ENCODE data around the gene TMCC1.
"Not testable (repeated sequence)": the region's sequence is repeated elsewhere in the genome, so short reads cannot be mapped to it uniquely, and the experiment has no call there.

Gene TMCC1

DNA sequence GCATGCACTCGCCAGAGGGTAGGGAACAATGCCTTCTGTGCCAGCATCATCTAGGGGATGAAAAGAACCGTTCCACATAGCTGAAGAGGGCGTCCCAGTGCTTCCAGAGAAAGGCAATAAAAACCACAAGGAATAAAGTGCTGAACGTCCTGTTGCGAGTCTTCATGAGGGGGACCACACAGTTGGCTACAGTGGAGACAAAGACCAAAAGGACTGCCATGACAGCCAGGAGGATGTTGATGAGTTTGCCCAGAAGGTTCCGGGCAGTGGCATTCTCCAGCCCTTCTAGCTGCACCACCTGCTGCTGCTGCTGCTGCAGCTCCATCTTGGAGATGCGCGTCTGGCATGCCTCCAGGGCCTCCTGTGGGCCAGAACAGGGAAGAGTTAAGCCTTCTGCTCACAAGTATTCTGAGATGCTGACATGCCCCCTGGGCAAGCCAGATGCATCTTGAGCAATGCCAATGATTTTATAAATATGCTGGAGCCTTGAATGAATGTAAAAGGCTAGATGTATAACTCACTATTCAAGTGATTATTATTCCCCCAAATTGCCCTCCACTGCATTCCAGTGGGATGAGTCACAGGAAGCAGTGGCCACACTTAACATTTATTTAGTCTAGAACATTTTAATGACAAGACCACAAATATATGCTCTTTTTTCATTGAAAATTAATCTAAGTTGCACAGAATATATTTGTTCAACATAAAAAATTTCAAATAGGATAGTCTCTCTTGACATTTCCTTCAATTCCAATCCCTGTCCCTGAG, 241.9 kb downstream of the TMCC1 start:
- no peak for DNase-seq (ENCODE audit: low read depth, low spot score)

DNA sequence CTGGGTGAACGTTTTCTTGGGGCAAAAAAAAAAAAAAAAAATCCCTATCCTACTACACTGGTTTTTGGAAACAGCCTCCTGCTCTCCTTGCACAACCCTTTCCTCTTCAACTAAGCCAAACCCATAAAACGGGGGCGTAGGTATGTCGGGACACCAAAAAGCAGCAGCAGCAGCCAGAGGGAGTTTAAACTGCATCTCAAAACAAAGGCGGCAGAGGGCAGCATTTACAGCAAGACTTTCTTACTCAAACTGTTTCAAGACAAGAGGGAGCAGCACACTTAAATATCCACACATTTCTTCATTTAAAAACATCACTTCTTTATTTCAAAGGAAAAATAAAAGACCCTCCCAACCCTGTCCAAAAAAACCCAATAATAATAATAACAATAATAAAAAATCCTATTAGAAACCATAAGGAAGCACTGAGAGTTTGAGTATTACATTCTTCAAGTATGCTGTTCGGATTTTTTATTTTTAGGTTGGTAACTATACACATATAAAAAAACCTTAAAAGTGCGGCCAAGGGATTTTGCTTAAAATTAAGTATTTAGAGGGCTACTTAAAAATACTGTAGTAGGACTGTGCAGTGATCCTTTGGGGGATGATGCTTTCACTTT, 243.1 kb downstream of the TMCC1 start:
- DNase-seq (ENCODE audit: low read depth, low spot score): no peak

DNA sequence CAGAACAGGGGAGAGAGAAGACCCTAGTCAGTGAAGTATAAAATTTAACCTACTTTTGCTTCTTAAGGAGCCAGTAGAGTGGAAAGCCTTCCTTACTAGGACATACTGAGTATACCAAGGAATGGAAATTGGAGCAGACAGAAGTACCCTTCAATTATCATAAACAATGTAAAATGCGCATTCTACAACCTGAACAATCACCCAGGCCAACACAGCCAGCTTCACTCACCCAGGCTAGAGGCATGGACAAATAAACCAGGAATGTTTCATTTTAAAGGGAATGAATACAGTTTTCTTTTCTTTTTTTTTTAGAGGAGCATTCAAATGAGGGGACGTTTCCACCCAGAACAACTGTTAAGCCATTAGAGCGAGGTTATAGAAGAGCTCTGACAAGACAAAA, 245.1 kb downstream of the TMCC1 start:
- DNase-seq (ENCODE audit: low read depth, low spot score): no peak

DNA sequence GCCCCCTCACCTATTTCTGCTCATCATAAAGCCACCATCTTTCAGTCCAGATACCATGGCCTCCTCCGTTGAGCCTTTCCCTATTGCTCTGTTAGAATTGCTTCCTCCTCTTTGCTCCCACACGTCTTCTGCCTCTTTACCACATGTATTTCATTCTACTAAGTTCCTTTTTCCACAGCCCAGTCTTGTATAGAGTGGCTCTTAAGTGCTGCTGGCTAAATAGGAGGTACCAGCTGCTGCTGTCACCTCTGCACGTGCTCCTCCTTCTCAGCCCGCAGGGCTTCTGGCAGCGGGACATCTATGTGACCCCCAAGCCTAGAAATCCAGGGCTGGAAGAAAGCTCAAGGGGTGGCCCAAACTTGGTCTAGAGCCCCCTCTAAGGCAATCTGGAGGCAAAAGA, 248.2 kb downstream of the TMCC1 start:
- DNase-seq (ENCODE audit: low read depth, low spot score): no peak

DNA sequence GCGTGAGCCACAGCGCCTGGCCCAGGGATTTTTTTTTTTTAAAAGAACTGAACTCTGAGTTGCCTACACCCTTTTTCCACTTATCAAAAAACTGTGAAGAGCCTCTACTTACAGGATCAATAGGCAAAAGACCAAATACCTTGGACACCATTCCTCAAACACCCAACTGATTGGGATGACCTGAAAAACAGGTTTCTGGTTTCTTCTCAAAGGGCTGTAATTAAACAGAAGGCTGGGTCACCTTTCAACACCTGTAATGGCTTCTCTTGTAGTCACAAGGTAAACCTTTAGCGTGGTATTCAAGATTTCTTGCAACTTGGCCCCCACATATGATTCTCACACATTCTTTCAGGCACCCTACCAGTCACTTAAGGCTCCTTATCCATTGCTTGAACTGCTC, 248.7 kb downstream of the TMCC1 start:
- no peak for DNase-seq (ENCODE audit: low read depth, low spot score)

DNA sequence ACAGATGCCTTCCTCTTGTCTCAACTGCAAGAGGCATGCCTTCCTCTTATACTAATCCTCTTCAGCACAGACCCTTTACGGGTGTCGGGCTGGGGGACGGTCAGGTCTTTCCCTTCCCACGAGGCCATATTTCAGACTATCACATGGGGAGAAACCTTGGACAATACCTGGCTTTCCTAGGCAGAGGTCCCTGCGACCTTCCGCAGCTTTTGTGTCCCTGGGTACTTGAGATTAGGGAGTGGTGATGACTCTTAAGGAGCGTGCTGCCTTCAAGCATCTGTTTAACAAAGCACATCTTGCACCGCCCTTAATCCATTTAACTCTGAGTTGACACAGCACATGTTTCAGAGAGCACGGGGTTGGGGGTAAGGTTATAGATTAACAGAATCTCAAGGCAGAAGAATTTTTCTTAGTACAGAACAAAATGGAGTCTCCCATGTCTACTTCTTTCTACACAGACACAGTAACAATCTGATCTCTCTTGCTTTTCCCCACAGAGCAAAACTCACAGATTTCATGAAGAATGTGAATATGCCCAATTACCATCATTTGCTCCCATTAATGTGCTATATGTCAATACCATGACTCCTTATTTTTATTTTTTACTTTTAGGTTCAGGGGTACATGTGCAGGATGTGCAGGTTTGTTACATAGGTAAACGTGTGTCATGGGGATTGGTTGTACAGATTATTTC, 251.8 kb downstream of the TMCC1 start:
- not testable (repeated sequence) for DNase-seq (ENCODE audit: low read depth, low spot score)

DNA sequence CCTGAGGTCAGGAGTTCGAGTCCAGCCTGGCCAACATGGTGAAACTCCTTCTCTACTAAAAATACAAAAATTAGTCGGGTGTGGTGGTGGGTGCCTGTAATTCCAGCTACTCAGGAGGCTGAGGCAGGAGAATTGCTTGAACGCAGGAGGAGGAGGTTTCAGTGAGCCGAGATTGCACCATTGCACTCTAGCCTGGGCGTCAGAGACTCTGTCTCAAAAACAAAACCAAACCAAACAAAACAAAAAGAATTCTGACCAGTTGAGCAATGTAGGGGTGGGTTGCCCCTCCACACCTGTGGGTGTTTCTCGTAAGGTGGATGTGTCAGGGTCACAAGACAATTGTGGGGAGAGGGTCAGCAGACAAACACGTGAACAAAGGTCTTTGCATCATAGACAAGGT, 252.5 kb downstream of the TMCC1 start:
- not testable (repeated sequence) for DNase-seq (ENCODE audit: low read depth, low spot score)

DNA sequence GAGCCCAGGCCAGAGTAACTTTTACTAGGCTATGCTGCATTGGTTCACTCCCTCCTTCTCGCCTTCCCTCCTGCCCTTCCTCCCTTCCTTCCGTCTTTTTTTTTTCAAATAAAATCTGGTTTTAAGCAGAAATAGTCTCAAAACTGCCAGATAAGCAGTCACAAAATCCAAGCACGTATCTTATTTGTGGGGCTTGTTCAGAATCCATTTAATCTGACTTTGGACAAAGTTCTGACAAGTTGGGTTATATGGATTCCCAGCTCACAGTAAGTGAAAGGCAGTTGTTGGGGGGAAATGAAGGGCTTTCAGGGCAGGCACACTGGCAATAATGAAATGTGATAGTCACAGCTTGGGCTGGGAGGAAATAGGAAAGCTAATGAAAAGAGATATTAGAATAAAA, 255.0 kb downstream of the TMCC1 start:
- DNase-seq (ENCODE audit: low read depth, low spot score): no peak

DNA sequence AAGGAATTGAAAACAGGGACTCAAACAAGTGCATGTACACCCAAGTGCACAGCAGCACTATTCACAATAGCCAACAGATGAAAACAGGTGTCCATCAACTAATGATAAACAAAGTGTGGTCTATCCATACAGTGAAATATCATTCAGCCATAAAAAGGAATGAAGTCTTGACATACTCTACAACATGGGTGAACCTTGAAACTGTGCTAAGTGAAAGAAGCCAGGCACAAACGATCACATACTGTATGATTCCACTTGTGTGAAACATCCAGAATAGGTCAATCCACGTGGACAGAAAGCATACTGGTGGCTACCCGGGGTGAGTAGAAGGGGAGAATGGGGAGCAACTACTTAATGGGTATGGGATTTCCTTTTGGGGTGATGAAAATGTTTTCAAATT, 257.4 kb downstream of the TMCC1 start:
- DNase-seq (ENCODE audit: low read depth, low spot score): no peak

DNA sequence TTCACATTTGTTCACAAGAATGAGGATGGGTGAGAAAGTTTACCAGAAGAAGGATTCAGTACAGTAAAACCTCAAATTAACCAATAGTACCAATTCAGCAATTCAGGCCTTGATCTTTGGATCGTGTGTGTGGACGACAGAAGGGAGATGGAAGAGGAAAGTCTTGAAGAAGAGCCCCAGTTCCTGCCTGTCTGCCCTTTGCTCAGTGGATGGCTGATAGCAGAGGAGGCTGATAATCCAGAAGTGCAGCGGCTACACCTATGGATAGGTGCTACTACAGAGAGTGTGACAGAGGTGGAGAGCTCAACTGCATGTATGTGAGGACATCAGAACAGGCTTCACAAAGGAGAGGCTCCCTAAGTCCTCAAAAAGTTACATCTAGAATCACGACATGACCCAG, 257.9 kb downstream of the TMCC1 start:
- no peak for DNase-seq (ENCODE audit: low read depth, low spot score)

DNA sequence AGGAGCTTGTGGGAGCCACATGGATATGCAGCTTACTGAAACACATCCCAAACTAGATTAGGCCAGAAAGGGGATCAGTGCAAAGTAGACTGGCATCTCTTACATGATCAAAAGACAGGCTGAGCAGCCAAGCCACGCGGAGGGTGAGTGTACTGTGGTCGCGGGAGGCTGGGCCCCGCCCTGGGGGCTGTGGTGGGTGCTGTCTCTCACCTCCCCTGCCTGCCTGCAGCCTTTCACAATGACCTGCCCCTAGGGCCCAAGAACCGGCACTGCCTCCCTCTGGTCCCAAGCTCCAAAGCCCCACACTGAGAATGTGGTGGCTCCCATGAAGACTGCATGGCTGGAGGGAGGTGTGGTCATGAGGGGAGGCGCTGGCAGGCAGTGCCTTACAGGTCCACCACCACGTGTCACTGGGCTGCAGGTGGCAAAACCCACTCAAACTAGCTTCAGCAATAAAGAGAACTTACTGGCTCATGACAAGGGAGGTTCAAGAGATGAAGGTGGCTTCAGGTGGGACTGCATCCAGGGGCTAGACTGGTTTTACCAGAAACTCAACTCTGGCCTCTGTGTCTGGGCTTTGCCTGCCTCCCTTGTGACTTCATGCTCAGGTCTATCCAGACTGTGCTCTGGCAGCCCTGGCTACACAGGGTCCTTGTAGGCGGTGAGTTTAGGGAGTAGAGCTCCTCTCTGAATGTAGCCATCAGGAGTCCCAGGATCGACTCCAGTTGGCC, 259.6 kb downstream of the TMCC1 start:
- DNase-seq (ENCODE audit: low read depth, low spot score): no peak

DNA sequence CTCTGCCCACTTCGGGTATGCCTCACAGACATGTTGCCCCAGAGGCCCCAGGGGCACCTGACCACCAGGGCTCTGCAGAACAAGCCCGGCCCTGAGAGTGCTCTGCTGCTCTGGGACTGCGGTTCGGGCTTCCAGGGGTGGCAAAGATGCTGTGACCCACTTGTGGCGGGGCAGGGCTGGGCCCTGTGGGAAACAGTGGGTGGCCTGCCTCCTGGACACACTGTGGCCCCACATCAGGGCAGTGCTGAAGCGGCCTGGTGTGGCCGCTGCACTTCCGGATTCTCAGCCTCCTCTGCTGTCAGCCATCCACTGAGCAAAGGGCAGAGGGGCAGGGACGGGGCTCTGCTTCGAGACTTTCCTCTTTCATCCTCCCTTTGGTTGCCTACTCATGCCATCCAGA, 260.5 kb downstream of the TMCC1 start:
- no peak for DNase-seq (ENCODE audit: low read depth, low spot score)

DNA sequence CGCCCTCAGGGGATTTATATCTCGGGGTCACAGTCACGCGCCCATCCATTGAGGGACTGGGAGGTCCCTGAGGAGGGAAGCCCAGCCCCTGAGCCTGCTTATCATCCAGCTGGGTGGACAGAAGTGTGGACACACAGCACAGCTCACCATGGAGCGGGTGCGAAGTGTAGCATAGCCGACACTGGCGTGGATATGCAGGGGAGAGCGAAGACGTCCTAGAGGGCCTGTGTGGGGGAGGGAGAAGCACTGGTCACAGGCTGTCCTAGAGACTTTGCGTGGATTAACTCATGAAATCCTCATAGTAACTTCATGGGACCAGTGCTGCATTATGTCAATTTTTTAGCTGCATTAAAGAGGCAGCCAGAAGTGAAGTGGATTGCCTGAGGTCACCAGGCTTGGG, 261.0 kb downstream of the TMCC1 start:
- DNase-seq (ENCODE audit: low read depth, low spot score): no peak

DNA sequence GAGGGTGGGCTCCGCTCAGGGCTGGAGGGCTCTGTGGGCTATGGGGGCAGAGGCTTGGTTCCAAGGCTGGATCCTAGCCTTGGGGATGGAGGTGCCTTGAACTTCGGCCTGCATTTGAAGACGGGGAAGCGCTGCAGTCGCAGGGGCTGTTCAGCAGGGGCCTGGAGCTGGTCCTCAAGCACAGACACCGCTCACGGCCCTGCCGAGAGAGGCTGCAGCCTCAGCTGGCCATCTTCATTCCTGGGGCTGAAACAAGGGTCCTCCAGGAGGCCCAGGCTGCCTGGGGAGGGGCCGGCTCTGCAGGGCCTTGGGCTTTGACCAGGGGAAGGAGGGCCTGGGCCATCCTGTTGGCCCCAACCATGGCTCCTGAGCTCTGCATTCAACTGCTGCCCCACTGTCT, 261.5 kb downstream of the TMCC1 start:
- no peak for DNase-seq (ENCODE audit: low read depth, low spot score)

DNA sequence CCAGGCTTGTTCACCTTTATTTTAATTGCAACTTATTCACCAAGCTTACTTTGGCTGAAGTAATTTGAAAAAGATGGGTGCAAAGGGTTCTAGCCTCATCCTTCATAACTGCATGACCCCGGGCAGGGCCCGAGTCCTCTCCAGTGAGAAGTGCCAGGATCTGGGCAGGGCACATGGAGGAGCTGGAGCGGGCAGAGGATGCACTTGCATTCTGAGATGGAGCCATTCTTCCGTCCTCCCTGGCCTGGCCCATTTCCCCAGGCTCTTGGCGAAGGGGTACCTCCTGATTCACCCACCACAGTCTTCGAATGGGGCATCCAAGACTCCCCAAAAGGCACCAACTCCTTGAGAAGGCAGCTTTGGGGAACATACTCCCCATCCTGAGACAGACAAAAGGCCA, 264.5 kb downstream of the TMCC1 start:
- no peak for DNase-seq (ENCODE audit: low read depth, low spot score)

DNA sequence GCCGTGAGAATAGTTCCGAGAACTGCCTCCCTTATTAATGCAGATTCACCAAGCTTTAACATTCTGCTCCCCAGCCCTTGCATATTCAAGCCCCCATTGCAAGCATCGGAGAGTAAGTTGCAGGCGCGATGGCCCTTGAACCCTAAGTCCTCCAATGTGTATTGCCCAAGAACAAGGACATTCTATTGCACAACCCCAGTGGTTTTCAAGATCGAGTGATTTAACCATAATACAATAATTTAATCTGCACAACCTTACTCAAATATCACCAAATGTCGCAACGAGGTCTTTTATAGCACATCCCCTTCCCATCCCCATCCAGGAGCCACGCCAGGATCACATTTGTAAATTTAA, 265.4 kb downstream of the TMCC1 start:
- DNase-seq (ENCODE audit: low read depth, low spot score): no peak

DNA sequence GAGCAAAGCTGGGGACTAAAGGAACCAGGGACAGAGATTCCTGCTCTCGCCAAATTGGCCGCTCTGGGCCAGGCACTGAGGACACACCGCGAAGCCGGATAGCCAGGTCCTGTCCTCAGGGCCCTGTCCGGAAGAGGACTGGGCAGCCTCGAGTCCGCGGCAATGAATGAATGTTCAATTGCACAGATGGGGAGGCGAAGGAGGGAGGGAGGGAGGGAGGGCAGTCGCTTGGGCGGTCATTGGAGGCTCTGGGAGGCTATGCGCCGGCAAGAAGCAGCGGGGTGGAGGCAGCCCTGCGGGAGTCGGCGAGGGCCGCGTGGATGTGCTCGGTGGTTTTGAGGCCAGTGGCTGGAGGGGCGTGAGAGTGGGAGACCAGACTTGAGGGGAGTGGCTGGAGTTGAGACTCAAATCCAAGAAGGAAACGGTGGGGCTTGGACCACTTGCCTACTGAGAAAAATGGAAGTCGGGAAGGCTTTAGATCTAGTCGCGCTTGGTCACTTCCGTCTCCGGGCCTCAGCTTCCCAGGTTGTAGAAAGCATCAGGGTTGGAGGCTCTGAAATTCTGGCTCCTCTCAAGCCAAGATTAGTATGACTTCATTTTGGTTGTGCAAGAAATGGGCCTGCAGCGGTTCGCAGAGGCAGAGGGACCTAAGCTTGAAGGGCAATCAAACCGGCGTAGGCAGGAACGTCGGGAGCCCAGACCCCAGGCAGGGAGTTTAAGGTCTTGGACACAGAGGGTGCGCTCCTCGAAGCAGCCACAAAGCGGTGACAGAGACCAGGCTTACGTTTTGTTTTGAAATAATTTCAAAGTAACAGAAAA, 266.0 kb downstream of the TMCC1 start:
- DNase-seq (ENCODE audit: low read depth, low spot score): peak; percentile 33

DNA sequence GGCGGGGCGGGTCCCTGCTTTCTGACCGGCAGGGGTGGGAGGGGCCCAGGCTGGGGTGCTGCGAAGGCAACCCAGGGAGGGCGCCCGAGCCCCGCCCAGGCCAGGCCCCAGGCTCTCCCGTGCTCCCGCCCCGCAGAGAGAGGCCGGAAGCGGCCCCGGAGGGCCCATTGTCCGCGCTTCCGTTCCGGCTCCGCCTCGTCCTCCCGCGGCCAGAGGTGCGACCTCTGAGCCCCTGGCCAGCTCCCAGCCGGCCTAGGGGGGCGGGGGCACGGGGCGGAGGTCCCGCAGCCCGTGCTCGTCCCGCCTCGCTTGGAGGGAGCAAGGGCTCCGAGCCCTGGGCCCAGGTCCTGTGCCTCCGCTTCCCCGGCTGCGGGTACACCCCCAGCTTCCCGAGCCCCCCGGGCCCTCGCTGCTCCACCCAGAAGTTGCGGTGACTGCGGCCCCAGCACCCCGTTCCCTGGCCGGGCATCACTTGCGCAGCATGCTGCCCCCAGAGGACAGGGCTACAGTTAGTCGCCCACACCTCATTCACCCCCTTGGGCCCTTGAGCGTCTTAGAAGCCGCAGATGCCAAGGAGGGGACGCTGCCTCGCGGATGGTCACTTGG, 266.7 kb downstream of the TMCC1 start:
- DNase-seq (ENCODE audit: low read depth, low spot score): no peak

DNA sequence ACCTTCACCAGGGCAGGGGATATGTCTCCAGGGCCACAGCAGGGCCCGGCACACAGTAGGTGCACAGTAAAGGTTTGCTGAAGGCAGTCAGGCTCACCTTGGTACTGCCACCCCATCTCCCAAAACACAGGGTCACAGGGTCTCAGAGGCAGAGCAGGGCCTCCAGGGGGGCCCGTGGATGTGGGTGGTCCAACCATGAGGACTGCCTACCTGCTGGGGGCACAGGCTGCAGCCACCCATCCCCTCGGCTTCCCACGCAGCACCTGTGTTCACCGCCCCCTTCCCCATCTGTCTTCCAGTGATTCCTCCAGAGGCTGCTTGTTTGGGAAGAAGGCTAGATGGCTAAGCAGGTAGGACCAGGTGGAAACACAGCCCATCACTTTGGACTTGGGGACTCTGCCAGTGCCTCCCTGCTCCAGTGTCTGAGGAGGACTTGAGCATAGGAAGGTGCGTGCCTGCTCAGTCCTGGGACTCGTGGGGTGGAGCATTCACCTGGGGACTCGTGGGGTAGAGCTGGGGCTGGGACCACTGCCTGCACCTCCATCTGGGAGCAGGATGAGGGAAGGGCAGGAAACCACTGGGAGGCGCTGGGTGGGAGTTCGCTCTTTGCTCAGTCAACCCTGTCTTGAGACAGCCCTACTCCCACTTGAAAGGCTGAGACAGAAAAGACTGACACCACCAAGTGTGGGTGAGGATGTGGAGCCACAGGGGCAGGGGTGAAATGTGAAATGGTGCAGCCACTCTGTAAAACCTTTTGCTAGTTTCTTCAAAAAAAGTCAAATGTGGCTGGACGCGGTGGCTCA, 268.2 kb downstream of the TMCC1 start:
- no peak for DNase-seq (ENCODE audit: low read depth, low spot score)

DNA sequence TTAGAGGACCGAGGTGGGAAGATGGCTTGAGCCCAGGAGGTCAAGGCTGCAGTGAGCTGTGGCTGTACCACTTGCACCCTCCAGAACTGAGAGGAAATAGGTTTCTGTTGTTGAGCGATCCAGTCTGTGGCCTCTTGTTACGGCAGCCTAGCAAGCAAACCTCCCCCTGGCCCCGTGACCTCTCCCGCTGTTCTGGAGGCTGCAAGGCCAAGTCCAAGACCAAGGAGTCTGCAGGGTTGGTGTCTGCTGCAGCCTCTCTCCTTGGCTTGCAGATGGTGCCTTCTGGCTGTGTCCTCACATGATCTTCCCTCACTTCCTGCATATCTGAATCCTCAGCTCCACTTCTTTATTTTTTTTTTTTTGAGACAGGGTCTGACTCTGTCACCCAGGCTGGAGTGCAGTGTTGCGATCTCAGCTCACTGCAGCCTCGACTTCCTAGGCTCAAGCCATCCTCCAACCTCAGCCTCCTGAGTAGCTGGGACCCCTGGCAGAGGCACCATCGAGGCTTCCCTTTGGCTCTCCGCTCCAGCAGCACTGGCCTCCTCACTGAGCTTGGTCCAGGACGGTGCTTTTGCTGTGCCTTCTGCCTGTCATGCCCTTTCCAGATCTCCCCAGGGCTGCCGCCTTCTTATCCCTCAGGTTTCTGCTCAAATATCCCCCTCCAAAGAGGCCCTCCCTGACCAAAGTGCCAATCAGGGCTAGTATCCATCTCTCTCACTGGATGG, 269.0 kb downstream of the TMCC1 start:
- no peak for DNase-seq (ENCODE audit: low read depth, low spot score)

Data from activated naive CD8-positive, alpha-beta T cell treated with anti-CD3 and anti-CD28 coated beads, Interleukin-2, amount 50 U/mL, for 16 hours (primary cell).